HG02943 (cell line): ENCODE results near the gene KRT72.

Source experiments
- ATAC-seq: cut with Tn5 transposase; IDR thresholded peaks from one replicate; pipeline ENCODE4 v1.9.1; 2021; ENCODE audit warnings: mild to moderate bottlenecking, low read depth, moderate library complexity; ENCODE audit not compliant: unreplicated experiment

The KRT72 gene

DNA sequence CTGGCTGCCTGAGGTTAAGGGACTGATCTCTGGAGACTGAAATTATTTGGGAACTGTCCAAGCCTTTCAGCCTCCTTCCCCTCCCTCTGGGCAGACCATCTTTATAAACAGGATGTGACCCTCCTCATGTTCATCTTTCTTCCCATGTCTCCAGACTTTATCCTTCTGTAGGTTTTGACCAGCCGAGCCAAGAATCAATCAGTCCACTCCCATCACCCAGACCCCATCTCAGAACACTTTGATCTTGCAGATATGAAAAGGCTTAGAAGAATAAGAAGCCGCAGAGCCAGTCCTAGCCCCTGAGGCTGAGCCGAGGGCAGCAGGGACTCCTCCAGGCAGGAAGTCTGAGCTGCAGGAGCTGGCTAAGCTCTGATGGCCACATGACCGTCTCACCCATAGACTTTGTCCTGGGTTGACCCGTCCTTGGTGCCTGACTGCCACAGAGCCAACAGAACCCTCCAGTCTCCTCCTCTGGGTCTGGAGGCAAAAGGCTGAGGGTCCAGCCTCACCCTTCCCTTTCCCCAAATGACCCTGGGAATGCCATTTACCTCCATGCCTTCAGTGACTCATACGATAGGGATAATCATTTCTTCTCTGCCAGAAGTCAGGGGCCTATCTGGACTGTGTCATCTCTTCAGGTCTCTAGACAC, 49.9 kb downstream of the KRT72 start:
- no peak for ATAC-seq

GRCh38 chr12:52546126-52546525, 55.1 kb downstream of the KRT72 start:
- ATAC-seq, result no peak

- no peak for ATAC-seq
Measured at GRCh38 chr12:52543985-52544883, 57.0 kb downstream of the KRT72 start.

DNA sequence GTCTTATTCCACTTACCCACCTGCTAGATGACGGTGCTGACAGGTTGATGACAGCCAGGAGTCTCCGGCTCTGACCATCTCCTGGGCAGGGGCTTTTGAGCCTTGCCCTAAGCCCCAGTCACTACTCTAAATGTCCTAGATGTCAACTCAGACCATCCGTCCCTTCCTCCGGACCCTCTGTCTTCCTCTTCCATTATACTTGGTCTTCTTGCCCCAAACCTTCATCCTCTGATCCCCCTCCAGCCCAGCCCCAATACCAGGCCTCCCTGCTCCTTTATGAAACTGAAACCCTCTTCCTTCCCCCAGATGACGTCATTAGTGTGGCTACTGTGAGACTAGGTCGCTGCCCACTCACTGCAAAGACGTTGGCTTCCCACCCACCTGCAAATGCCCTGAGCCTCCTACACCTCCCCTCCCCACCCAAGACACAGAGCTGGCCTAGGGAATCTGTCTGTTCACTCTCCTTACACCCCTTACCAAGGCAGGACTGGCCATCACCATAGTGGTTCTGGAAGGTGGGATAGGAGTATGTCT, 58.4 kb downstream of the KRT72 start:
- no peak for ATAC-seq

- no peak for ATAC-seq
Measured at GRCh38 chr12:52542157-52542556, 59.1 kb downstream of the KRT72 start.

GRCh38 chr12:52541709-52542108, 59.6 kb downstream of the KRT72 start:
- ATAC-seq, result no peak

DNA sequence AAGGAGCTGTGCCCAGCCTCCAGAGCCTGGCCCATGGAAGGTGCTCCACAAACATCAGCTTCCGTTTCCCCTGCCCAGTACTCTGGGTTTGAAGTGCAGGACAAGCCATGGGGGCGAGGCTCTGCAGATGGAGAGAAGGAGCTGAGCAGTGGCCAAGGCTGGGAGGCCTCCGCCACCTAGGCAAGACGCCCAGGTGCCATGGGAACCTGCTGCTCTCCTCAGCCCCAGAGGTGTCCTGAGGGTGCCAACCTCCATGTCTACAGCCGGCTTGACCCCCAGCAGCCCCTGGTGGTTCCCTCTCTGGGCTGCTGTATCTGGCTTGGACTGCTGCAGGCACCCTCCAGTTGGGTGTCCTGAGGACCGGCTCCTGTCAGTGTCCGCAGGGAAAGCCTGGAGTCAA, 60.7 kb downstream of the KRT72 start:
- ATAC-seq, result no peak

DNA sequence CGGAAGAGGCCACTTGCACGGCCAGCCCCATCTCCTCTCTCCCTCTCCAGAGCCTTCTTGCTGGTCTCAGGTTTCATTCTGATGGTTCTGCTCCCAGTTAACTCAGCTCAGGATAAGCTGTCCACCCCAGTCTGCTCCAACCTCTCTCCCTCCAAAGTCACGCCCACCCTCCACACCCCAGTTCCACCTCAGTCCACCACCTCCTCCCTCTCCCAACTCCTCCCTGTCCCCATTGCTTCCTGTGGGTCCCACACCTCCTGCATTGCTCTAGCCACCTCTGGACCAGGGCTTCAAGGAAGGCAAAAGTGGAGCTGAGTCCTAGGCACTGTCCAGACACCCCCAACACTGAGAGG, 61.5 kb downstream of the KRT72 start:
- ATAC-seq, result no peak

DNA sequence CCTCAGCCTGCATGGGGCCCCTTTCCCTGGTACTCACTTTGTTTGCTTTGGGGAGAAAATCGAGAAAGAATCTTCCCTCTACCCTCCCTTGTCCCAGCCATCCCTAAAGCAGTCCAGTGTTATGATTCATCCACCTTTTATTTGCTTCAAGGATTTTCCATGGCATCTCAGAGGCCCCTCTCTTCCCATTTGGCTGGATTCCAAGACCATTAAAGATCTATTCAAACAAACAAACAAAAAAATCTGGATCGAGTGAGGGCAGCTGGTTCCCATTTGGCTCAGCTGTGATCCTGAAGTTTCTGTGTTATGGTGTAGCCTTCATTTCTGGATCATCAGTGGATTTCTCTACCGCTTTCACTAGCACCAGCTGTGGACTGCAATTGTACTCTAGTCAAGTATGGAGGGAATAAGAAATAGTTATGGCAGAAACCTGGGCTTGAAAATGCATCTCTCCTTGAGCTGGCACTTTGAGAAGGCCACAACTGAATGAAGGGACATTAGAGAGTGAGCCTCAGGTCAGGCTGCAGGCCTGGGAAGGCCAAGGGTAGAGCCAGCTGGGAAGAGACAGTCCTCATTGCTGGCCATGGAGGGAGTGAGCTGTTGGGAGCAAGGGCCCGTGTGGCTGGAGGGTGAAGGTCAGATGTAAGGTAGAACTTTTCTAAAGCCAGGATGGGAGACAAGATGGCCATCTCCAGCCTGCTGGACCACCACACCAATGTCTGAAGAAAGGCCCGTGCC, 62.0 kb downstream of the KRT72 start:
- no peak for ATAC-seq

GRCh38 chr12:52537101-52537500, 64.2 kb downstream of the KRT72 start:
- ATAC-seq, result no peak
